Tibial nerve (tissue), 4 donors: ENCODE data around the gene CYB561A3. TPM values are rescaled to one million over a fixed set of nuclear protein-coding genes. Genes with fewer than 3 reads are reported as not detected.

Experiments
- DNase-seq, 2 donors: peaks; one replicate each; pipeline ENCODE4 v3.0.0-alpha.2; 2019; ENCODE audit warnings: low spot score in 2 of 2
- H3K27ac ChIP-seq, 4 donors: fragments of 200-600 bp; sonication (generic) in 3 of 4; one replicate each; pipeline ENCODE4 v1.5.1; 2017 to 2019; ENCODE audit warnings: mild to moderate bottlenecking in 1 of 4
- H3K27me3 ChIP-seq, 2 donors: fragments of 200-600 bp; sonication (generic) in 1 of 2; one replicate each; pipeline versions ENCODE4 v1.5.1 to v1.6.0; 2017 to 2019
- H3K36me3 ChIP-seq, 3 donors: fragments of 200-600 bp; sonication (generic); one replicate each; pipeline ENCODE4 v1.5.1; 2018 to 2019
- H3K4me1 ChIP-seq, 4 donors: fragments of 200-600 bp; sonication (generic) in 3 of 4; one replicate each; pipeline ENCODE4 v1.5.1; 2017 to 2019
- H3K4me3 ChIP-seq, 4 donors: fragments of 200-600 bp; sonication (generic) in 3 of 4; one replicate each; pipeline ENCODE4 v1.5.1; 2017 to 2019; ENCODE audit warnings: mild to moderate bottlenecking in 1 of 4, moderate library complexity in 1 of 4
- H3K9me3 ChIP-seq, 4 donors: fragments of 200-600 bp; sonication (generic) in 3 of 4; one replicate each; pipeline ENCODE4 v1.5.1; 2017 to 2019
- CTCF ChIP-seq, 5 experiments: fragments of 200-600 bp in 3 of 5; fragments of 450-650 bp in 2 of 5; sonication (generic) in 3 of 5; IDR thresholded peaks; one replicate each; pipeline ENCODE4 v1.5.1; 2016 to 2019; ENCODE audit warnings: antibody characterized with exemption in 5 of 5, mild to moderate bottlenecking in 3 of 5, moderate library complexity in 2 of 5
- EP300 ChIP-seq, 2 donors: sonication (generic); formaldehyde crosslinking; IDR thresholded peaks; one replicate each; pipeline ENCODE4 v1.6.1; 2017; ENCODE audit warnings: antibody characterized with exemption in 2 of 2, mild to moderate bottlenecking in 1 of 2
- POLR2A ChIP-seq, 2 donors: fragments of 450-650 bp; IDR thresholded peaks; one replicate each; pipeline ENCODE4 v1.6.1; 2017; ENCODE audit warnings: antibody characterized with exemption in 2 of 2, mild to moderate bottlenecking in 2 of 2, moderate library complexity in 2 of 2
- WGBS, 2 donors: methylation state at CpG; one replicate each; pipeline ENCODE4 v1.1.5; 2018; 5-methylcytosine and 5-hydroxymethylcytosine counted together
- total RNA-seq, 4 donors: library from RNA; depleted of rRNA; stranded (reverse); fragments of >200 nt; gene quantifications; one replicate each; pipeline ENCODE4 v1.1.0, GENCODE V29; 2016

The CYB561A3 gene
- 10 to 100 TPM; 44.2 to 68.2 (median 45.8) TPM for total RNA-seq

GRCh38 chr11:61361741-61362541, at the start of gene CYB561A3, which contains the start of gene TMEM138:
TSS of gene CYB561A3 (minus strand) at chr11:61361882. CDS start at chr11:61356713, 5,169 bp downstream.
TSS of gene TMEM138 (plus strand) at chr11:61362374. CDS start at chr11:61364391, 2,017 bp downstream.
- Histone ChIP-seq H3K9me3 (no peaks in the 10 kb centered on the region), H3K27me3 (no peaks in the 10 kb centered on the region), H3K4me1 (peaks cover 0 to 38% (median 18%) of the 10 kb centered on the region in 4 donors), H3K36me3 (peaks cover 0 to 31% (median 26%) of the 10 kb centered on the region in 3 donors), H3K27ac (peak within 1 kb of the TSS; percentile 93 to 99 (median 98)), H3K4me3 (peak within 1 kb of the TSS; percentile 63 to 96 (median 74))
- peak; percentile 83 to 87 for DNase-seq
- 0% methylated on average over 51 to 53 of the region's 63 CpGs for WGBS, 2 donors
- TF ChIP-seq CTCF (IDR thresholded peaks at IDR 0.05), result peak in 2 of 5 experiments; percentile 10 to 38
- TF ChIP-seq EP300 (IDR thresholded peaks at IDR 0.05), result peak; percentile 65 to 96
- peak; percentile 60 to 74 for TF ChIP-seq POLR2A (IDR thresholded peaks at IDR 0.05)

GRCh38 chr11:61406991-61407728, 45.5 kb upstream of the CYB561A3 start:
- H3K4me3 ChIP-seq, result no peak overlapping the region
- H3K4me1 ChIP-seq, result peaks cover 0 to 33% (median 6%) of the 10 kb centered on the region in 4 donors
- DNase-seq, result no peak
- peak overlapping the region in 2 of 4 donors; percentile 81 to 85 for H3K27ac ChIP-seq
- no peaks in the 10 kb centered on the region for H3K27me3 ChIP-seq
- no peak for TF ChIP-seq CTCF (IDR thresholded peaks at IDR 0.05)
- no peak for TF ChIP-seq POLR2A (IDR thresholded peaks at IDR 0.05)
- no peak for TF ChIP-seq EP300 (IDR thresholded peaks at IDR 0.05)
- 88 to 94% methylated on average over 5 of the region's 5 CpGs for WGBS, 2 donors
- H3K9me3 ChIP-seq, result no peaks in the 10 kb centered on the region
- peaks cover 4 to 95% (median 41%) of the 10 kb centered on the region in 3 donors for H3K36me3 ChIP-seq

DNA sequence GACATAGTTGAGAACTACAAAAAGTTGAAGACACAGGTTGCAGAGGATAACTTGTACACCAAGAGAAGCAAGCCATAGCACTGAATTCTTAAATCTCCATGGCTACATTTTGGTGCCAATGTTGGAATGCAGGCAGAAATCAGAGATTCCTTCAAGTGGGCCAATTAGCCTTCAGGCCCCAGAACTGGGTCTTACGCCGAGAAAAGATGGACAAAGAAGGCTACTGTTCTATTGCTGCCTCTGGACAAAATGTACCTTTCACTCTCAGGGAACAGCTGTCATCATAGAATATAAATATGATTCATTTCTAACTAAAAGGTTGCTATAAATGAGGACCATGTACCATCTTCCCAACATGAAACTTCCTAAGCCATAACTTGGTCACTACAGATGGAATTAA, 44.4 kb upstream of the CYB561A3 start:
- peak overlapping the region in 2 of 4 donors; percentile 81 to 85 for H3K27ac ChIP-seq
- TF ChIP-seq EP300 (IDR thresholded peaks at IDR 0.05) (peak in 1 of 2 donors; percentile 13), CTCF (IDR thresholded peaks at IDR 0.05) (no peak)
- no peak for DNase-seq
- H3K9me3 ChIP-seq, result no peaks in the 10 kb centered on the region
- peaks cover 4 to 87% (median 37%) of the 10 kb centered on the region in 3 donors for H3K36me3 ChIP-seq
- H3K4me1 ChIP-seq, result peaks cover 0 to 33% (median 6%) of the 10 kb centered on the region in 4 donors
- WGBS, 2 donors, result 44 to 55% methylated on average over 2 of the region's 2 CpGs
- no peaks in the 10 kb centered on the region for H3K27me3 ChIP-seq
- no peak overlapping the region for H3K4me3 ChIP-seq

- no peaks in the 10 kb centered on the region for H3K27me3 ChIP-seq
- H3K4me1 ChIP-seq, result peaks cover 0 to 33% (median 6%) of the 10 kb centered on the region in 4 donors
- 43 to 58% methylated on average over 4 of the region's 4 CpGs for whole genome bisulfite sequencing, 2 donors
- DNase-seq, result no peak
- no peaks in the 10 kb centered on the region for H3K9me3 ChIP-seq
- H3K36me3 ChIP-seq, result peaks cover 4 to 81% (median 37%) of the 10 kb centered on the region in 3 donors
- TF ChIP-seq EP300 (IDR thresholded peaks at IDR 0.05), result no peak
- no peak for TF ChIP-seq CTCF (IDR thresholded peaks at IDR 0.05)
- no peak for TF ChIP-seq POLR2A (IDR thresholded peaks at IDR 0.05)
- H3K27ac ChIP-seq, result peak overlapping the region in 3 of 4 donors; percentile 58 to 85 (median 81)
- no peak overlapping the region for H3K4me3 ChIP-seq
Measured at GRCh38 chr11:61404641-61405040, 43.0 kb upstream of the CYB561A3 start.
